GM18502 (cell line): ENCODE measurements around the gene DGCR2.

Experiments used
- ATAC-seq: cut with Tn5 transposase; IDR thresholded peaks from one replicate; pipeline ENCODE4 v1.9.1; 2021; ENCODE audit warnings: mild to moderate bottlenecking; ENCODE audit not compliant: unreplicated experiment, poor library complexity

Gene DGCR2

DNA sequence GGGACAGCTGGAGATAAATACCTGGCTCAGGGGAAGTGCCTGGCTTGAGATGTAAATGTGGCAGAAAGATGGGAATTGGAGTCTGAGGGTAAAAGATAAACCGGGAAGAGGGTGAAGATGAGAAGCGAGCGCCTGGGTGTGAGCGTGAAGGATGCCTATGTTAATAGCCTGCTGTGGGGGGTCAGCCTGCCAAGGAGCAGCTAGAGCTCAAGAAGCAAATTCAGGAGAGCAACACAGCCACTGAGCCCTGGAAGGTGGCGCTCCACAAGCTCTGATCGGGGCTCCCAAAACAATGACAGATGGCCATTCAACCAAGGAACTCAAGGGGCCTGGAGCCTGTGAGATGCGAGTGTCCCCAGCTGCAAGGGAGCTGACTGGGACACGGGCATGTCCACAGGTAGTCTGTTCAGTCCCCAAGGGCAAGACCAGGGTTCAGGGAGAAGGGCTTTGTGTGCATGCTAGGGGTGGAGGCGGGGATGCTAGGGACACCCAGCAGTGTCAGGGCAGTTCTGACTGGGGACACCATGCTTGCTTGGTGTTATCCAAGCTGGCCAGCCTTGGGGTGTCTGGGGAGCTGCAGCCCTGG is 25.1 kb upstream of the DGCR2 start:
- ATAC-seq: no peak

DNA sequence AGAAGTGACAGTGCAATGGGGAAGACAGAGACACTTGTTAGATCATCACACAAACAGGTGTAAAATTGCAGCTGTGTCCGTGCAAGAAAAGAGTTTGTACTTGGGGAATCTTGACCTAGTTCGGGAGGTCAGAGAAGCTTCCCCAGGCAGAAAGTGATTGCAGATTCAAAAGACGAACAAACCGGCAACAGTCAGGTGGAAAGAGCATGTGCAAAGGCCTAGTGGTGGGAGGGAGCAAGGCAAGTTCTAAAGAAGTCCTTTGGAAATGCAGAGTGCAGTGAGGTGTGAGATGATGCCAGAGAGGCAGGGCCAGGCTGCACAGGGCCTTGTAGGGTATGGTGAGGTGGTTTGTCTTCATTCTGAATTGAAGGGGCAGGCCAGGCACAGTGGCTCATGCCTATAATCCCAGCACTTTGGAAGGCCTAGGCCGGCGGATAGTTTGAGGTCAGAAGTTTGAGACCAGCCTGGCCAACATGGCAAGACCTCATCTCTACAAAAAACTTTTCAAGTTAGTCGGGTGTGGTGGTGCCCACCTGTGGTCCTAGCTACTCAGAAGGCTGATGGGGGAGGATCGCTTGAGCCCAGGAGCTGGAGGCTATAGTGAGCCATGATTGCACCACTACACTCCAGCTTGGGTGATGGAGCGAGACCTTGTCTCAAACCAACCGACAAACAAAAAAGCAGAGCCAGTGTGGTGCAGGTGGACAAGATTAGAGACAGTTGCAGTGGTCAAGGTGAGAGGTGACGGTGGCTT is 24.2 kb upstream of the DGCR2 start:
- no peak for ATAC-seq

DNA sequence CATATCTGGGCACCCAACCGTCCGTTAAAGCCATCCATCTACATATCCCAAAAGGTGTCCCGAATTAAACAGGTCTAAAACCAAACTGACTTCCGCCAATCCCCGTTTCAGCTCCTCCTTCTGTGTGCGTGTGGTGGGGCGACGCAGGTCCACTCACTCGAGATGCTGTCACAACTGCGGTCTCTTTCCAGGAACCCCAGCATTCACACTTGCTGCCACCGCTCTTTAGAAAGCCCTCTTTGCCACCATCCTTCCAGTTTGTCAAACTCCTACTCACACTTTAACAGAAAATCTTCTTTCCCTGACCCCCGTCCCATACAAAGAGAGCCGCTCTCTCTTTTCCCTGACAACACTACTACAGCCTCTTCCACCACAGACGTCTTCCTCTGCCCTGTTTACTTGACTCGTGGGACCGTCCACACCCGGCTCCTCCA is 21.8 kb upstream of the DGCR2 start:
- no peak for ATAC-seq

DNA sequence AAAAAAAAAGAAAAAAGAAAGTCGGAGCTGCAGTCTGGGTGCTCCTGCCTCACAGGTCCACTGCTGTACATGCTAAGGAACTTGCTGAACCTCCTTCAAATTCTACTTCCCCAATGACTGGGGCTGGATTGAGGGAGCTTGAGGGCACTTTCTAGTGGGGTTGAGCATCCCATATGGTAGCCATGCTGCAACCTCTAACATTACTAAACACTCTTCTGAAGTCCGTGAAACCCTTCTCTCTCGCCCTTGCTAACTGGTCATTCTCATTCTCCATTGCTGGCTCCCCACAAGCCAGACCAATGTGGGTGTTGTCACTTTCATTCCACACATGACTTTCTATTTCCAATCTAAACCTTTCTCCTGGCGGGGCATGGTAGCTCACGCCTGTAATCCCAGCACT is 21.0 kb upstream of the DGCR2 start:
- ATAC-seq: no peak

DNA sequence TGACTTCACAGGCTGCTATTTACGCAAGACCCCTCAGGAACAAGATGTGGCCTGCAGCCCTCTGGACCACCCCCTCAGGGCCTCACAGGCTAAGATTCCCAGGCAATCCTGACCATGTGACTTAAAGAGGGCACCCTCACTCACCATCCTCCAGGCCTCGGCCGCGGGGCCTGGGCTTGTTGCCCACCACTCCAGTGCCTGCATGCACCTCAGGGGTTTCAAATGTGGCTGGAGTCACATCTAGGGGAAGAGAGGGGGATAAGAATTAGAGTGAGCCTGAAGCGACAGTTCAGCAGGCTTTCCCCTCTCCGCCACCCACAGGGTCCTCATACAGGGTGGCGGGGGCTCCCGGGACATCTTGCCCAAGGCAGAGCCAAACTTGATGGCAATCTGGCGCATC is 20.2 kb upstream of the DGCR2 start:
- no peak for ATAC-seq

DNA sequence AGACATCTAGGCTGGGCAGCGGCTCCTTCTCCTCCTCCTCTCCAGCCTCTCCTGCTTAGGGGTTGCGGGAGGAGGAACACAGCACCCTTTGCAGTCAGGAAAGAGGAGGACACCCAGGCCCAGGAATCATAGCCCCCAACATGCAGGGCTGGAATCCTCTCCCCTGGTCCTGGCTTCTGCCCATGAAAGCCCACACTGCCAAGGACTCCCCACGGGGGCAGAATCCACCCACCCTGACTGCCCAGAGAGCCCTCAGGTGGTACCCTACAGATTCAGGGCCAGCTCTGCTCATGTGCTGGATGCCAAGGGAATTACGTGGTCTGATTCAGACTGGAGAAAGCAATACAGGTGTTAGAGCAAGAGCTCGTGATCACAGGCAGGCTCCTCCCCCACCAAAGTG is 17.8 kb upstream of the DGCR2 start:
- ATAC-seq: no peak

DNA sequence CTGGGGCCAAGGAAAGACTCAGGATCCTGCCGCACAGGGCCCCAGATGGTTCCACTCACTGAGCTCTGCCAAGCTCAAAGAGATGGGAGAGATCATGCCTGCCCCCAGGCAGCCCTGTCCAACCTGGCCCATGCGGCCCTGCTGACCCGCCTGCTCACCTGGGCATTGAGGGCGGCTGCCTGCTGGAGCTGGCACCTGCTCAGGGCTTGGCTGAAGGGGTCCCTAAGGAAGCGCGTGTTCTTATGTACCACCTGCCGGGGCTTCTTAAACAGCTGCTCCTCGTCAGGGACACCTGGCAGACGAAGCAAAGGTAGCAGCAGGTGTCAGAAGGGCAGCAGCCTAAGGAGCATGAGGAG is 16.8 kb upstream of the DGCR2 start:
- no peak for ATAC-seq

DNA sequence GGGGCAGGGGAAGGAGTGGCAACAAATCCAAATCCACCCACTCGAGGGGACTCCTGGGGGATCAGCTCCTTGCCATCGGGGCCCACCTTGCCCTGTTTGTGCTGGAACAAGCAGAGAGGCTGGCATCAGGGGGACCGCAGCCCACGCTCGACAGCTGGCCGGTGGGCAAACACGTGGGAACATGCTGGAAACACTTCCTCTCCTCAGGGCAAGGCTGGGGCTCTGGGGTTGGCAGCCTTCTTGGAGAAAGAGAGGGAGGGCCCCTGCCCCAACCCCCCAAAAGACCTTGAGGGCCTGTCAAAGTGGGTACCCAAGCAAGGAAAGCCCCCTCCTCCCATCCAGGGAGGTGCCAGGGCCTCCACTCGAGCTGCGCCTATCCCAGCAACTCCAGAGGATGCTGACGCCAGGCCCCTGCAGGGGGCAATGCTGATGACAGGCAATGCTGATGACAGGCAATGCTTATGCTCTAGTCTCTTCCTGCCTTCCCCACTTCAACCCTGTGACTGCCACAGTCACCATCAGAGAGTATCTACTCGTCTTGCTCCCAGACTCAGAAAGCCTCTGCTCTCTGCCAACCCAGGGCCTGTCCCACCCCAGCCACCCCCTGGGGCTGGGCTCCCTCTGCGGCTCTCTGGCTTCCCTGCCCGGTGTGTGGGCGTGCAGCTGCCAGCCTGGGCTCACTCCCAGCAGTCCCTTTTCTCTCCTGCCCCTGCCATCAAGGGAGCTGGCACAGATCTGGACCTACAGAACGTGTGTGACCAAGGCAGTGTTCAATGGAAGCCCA is 16.2 kb upstream of the DGCR2 start:
- ATAC-seq: no peak

DNA sequence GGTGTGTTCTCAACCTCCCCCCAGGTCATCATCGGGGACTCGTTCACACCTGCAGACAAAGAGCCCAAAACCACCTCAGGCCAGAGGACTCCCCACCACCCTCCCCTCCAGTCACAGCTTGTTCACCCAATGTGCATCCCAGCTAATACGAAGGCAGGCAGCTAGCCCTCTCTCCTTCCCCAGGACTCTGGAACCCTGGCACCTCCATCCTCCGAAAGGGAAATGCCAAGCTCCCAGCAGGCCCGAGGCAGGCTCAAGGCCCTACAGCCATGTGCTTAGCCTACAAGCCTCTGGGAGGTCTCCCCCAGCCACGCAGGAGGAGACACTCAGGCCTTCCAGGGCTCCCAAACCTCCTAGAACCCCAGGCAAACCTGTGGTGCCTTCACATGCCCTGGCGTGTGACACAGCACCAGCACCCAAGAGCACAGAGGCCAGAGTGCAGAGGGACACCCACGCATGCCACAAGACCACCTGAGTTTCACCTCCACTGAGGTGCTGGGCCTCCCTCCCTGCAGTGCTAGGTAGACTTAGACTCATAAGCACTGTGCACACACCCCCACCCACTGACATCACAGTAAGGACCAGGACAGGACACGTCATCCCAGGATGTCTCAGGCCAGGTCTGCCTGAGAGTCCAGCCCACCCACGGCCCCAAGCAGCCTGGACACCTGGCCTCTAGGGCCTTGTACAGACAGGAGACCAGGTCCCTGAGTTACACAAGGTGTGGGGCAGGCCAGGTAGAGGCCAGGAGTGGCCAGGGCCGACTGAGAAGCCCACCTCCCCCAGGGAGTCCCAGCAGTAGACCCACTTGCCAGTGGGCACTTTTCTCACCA is 15.4 kb upstream of the DGCR2 start:
- no peak for ATAC-seq

DNA sequence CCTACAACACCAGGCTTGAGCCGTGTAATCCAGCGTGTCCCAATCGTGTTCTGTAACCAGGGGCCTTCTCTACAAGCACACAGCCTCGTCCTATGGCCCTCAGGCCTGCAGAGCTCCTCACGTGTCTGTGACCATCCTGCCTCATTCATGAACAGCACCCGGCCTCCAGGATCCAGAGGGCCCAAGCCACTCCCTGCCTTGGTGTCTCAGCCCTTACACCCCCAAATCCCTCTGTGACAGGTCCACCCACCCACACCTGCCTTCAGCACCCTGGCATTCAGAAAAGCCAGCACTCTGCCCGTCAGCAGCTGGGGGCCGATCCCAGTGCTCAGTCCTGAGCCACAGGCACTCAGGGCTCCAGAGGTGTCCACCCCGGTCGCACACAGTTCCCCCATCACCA is 14.7 kb upstream of the DGCR2 start:
- no peak for ATAC-seq

DNA sequence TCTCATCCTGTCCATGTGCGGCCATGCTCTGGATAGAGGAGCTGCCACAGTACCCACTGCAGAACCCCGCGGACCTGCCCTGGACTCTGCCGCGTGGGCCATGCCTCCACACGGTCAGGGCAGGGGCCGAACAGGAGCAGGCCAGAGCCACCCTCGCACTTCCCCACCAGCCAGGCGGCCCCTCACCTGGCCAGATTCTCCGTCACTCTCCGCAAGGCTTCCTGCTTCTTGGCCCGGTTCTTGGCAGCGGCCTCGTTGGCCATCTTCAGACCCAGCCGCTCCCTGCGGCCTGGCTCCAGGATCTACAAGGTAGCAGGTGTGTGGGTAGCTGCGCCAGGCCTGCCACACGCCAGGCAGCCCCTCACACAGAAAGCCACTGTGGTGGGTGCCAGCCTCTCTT is 12.7 kb upstream of the DGCR2 start:
- no peak for ATAC-seq

DNA sequence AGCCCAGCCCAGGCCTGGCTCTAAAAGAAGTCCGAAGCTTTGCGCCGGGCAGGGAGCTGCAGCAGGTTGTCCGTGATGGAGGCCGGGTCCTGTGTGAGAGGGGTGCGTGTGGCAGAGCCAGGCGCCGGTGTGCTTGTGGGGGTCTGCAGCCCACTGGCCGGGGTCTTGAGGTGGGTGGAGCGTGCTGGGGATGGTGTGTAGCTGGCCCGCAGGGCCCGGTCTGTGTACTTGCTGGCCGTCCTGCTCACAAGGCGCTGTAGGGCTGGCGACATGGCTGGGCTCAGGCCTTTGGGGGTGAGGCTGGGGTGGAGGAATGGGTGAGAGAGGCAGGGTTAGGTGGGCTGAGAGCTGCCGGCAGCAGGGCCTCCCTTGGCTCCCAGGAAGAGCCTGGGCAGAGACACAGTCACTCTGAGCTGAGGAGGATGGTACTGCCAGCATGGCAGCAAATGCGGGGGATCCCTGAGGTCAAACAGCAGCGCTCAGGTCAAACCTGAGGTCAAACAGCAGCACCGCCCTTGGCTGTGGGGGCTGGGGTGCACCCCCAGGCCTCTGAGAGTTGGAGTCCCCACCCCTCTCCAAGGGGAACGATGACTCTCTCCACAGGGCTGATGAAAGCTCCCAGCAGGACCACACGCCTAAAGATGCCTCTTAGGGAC is 12.1 kb upstream of the DGCR2 start:
- ATAC-seq: no peak

DNA sequence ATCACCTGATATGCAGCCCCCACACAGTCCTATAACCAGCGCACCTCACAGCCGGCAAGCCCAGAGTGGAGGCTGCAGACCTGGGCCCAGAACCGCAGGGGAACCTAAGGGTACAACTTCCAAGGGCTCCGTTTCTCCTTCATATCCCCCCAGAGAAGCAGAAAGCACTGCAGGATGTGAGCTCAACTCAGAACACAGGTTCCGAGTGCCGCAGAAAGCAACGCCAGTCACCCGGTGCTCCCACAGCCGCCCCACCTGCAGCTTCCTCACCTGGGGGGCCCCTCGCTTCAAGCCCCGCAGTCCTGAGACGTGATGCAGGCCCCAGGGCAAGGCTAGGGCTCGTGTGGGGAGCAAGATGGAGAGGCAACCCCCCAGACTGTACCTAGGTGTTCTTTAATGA is 11.3 kb upstream of the DGCR2 start:
- no peak for ATAC-seq

DNA sequence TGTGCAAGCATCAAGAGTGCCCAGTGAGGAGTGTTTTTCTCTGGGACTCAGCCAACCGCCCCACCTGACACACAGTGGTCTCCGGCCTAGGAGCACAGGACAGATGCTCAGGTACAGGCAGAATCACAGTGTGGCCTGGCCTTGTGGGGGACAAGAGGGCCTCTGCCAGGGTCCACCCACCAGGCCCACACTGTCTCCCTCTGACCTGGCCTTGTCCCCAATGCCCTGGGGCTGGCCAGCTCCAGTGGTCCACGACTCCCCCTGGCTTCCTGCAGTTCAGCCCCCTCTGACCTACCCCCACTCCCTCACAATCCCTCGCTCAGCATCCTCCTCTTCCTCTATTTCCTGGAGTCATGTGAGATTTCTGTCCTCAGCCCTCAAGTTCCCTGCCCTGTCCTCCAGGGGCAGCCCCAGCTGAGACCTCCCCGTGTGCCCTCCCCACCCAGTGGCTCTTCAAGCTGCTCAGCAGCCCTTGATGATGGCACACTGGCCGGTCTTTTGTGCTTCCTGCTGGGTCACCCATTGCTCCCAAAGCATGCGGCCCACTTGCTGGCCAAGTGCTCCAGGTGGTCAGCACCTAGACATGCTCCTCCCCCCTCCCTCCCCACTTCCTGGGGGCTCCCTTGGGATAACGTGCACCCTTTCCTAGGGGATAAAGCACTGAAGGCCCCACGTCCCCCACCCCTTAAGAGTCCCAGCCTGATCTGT is 10.6 kb upstream of the DGCR2 start:
- ATAC-seq: no peak

DNA sequence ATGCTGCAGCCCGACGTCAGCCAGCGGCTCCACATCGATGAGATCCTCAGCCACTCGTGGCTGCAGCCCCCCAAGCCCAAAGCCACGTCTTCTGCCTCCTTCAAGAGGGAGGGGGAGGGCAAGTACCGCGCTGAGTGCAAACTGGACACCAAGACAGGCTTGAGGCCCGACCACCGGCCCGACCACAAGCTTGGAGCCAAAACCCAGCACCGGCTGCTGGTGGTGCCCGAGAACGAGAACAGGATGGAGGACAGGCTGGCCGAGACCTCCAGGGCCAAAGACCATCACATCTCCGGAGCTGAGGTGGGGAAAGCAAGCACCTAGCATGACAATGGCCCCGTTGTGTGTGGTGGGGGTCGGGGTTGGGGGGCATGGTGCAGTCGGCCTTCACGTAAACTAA is 9.9 kb upstream of the DGCR2 start:
- no peak for ATAC-seq

DNA sequence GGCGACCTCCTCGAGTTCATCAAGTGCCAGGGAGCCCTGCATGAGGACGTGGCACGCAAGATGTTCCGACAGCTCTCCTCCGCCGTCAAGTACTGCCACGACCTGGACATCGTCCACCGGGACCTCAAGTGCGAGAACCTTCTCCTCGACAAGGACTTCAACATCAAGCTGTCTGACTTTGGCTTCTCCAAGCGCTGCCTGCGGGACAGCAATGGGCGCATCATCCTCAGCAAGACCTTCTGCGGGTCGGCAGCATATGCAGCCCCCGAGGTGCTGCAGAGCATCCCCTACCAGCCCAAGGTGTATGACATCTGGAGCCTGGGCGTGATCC is 9.4 kb upstream of the DGCR2 start:
- ATAC-seq: no peak

DNA sequence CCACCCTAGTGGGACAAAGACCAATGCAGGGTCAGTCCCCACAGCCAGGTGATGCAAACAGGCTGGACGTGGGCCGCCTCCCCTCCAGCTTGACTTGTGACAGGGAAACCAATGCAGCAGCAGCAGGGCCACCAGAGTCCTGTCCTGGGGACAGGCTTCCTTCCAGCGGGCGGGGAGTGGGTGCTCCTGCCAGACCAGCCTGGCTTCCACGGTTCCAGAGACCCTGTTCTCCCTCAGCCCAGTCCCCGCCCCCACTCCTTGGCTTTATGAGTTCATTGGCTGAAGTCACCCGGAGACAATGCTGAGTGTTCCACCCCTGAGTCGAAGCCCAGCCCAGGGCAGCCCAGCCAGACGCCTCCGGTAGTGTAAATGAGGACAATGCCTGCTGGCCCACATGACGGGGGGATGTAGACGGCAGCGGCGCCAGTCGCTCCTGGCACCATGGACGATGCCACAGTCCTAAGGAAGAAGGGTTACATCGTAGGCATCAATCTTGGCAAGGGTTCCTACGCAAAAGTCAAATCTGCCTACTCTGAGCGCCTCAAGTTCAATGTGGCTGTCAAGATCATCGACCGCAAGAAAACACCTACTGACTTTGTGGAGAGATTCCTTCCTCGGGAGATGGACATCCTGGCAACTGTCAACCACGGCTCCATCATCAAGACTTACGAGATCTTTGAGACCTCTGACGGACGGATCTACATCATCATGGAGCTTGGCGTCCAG is 8.9 kb upstream of the DGCR2 start, which contains the start of gene TSSK2:
TSSK2 (plus strand) TSS at position 350 of the 726 bp plus-strand sequence; CDS start at position 442, 92 bp downstream.
- no peak for ATAC-seq

DNA sequence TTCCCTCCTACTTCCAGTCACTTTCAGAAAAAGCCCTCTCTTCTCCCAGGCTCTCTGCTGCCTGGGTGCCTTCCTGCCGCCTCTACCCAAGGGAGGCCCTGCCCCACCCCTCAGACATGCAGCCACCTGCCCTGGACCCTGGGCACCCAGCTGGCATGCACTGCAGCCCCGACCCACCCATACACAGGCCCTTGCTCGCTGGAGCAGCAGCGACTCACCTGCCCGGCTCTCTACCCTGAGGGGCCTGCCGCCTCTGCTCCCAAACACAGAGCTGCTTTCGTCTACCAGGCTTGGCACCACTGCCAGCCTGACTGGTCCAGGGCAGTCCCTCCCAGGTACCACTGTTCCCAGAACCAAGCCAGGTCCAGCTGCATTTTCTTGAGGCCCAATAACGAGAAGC is 7.7 kb upstream of the DGCR2 start:
- ATAC-seq: no peak
